Measurements from ENCODE around the gene SETBP1. TPM values are rescaled to one million over a fixed set of nuclear protein-coding genes. Genes with fewer than 3 reads are reported as not detected.
A peak's percentile ranks its signal among the peaks of the same experiment; 100 is the strongest.

The SETBP1 gene
- total RNA-seq, 1 donor from 2014 or later, result 15.5 TPM

GRCh38 chr18:44724105-44724778 lies 43.6 kb downstream of the SETBP1 start:
- intact Hi-C loops (cut with DNase I), result loop anchor here (5.0 kb wide), 1 partner anchor 42 kb away; the partner anchor contains the start of gene SETBP1

GRCh38 chr18:44725300-44726058 lies 44.8 kb downstream of the SETBP1 start:
- DNase-seq (ENCODE audit: low spot score), result peak; percentile 80
- intact Hi-C loops (cut with DNase I), result no loop called here

More at GRCh38 chr18:44724105-44724778, 43.6 kb downstream of the SETBP1 start:
- DNase-seq (ENCODE audit: low spot score), result no peak

DNA sequence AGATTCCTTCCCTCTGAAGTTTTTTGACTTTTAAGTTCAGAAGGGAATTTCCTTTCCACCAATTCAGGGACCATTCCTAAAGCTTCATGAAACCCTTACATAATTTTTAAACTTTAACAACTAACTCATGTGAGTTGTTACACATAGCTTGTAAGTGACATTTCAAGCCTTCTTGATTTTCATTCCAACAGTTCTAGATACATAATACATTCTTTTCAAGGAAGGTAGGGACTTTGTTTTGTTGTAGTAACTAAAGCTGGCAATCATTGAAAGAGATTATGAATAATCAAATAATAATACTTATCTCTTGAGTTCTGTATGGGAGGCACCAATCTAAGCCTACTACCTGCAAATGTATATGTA lies 45.4 kb downstream of the SETBP1 start:
- intact Hi-C loops (cut with DNase I), result no loop called here
- no peak for DNase-seq (ENCODE audit: low spot score)

DNA sequence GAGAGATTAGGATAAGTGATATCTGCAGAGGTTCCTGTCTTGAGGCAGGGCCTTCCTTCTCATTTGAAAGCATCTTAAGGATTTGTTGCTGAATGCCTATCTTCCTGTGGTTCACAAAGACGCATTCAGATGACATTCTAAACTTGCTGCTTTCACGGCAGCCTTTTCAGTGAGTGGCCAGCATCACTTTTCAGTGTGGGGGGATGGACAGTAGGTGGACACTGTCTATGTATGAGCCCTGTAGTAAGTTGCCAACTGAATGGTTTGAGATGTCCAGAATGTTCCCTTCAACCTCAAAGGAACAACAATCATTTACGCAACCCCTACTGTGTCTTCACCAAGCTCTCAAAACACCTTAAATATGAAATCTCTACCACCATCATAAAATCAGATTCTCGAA lies 46.6 kb downstream of the SETBP1 start:
- no peak for DNase-seq (ENCODE audit: low spot score)
- intact Hi-C loops (cut with DNase I), result no loop called here

- DNase-seq (ENCODE audit: low spot score), result no peak
- intact Hi-C loops (cut with DNase I), result no loop called here
Observed at GRCh38 chr18:44729631-44730101, 49.0 kb downstream of the SETBP1 start.

GRCh38 chr18:44730803-44731529 lies 50.3 kb downstream of the SETBP1 start:
- no peak for DNase-seq (ENCODE audit: low spot score)
- intact Hi-C loops (cut with DNase I), result no loop called here

- DNase-seq (ENCODE audit: low spot score), result no peak
- intact Hi-C loops (cut with DNase I), result no loop called here
Observed at GRCh38 chr18:44731530-44732237, 51.0 kb downstream of the SETBP1 start.

- intact Hi-C loops (cut with DNase I), result no loop called here
- no peak for DNase-seq (ENCODE audit: low spot score)
Observed at GRCh38 chr18:44732238-44732563, 51.5 kb downstream of the SETBP1 start.

GRCh38 chr18:44732599-44732998 lies 51.9 kb downstream of the SETBP1 start:
- intact Hi-C loops (cut with DNase I), result no loop called here
- DNase-seq (ENCODE audit: low spot score), result no peak

DNA sequence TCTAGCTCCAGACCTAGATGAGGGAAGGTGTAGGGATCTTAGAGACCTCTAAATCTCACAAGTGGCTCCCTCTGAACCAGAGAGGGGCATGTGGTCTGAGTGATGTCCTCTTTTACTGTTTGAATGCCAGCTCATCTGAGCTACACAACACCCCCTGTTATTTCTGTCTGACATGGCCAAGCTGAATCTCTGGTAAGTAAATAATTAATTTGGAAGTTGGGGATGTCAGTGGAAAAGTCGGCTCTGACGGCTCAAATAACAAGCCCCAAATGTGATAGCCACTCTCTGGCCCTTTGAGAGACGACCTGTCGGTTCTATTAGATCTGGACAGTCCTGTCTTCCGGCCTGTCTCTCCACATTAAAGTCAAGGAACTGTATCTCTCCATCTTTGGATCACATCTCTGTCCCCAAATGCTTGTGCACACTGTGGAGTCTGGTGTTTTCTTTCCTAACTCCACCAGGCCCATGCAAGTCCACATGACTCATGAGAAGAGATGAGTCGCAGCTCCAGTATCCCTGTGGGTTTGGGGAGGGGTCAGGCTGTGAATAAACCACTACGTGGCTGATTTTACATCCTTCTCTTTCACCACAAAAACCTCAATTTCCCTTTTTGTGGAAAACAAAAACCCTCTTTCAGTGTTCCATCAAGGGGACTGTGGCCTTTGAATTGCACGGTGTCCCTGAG lies 52.5 kb downstream of the SETBP1 start:
- intact Hi-C loops (cut with DNase I), result no loop called here
- DNase-seq (ENCODE audit: low spot score), result no peak

DNA sequence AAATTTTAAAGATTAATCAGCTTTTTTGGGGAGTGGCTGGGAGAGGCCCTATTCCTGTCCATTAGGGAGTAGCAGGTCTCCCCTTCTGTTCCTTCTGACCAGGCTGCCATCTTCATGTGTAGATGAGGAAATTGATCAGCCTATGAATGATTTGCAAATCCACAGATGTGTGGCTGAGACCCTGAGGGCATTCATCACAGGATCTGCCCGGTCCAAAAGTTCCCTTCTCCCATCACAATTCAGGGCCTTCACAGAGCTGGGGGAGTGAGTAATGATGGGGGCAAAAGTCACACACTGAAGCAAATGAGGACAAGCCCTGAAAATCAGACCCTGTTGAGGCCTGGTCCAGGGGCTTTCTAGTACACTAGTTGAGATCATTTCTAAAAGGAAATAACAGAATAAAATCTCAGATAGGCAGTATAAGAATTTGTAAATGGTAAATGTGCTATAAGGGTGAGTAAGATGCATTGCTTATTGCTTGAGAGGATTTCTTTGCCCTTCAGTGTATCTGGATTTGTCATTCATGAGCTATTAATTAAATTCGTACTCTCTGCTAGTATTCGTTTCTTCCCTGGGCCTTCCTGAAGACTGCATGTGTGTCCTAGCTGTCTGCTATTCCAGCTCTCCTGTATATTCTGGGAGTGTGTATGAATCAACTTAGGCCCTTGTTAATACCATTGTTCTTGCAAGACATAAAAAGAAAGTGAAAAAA lies 53.2 kb downstream of the SETBP1 start:
- no peak for DNase-seq (ENCODE audit: low spot score)
- intact Hi-C loops (cut with DNase I), result no loop called here

- no peak for DNase-seq (ENCODE audit: low spot score)
Observed at GRCh38 chr18:44735096-44735495, 54.4 kb downstream of the SETBP1 start.

GRCh38 chr18:44736664-44737380 lies 56.1 kb downstream of the SETBP1 start:
- no peak for DNase-seq (ENCODE audit: low spot score)
- intact Hi-C loops (cut with DNase I), result no loop called here

More at GRCh38 chr18:44735096-44735495, 54.4 kb downstream of the SETBP1 start:
- intact Hi-C loops (cut with DNase I), result no loop called here

- intact Hi-C loops (cut with DNase I), result no loop called here
- DNase-seq (ENCODE audit: low spot score), result no peak
Observed at GRCh38 chr18:44737623-44738022, 56.9 kb downstream of the SETBP1 start.

- no peak for DNase-seq (ENCODE audit: low spot score)
- intact Hi-C loops (cut with DNase I), result loop anchor here (5.0 kb wide), 2 partner anchors 48 to 52 kb away; no protein-coding TSS in a partner anchor
Observed at GRCh38 chr18:44740000-44740399, 59.3 kb downstream of the SETBP1 start.

DNA sequence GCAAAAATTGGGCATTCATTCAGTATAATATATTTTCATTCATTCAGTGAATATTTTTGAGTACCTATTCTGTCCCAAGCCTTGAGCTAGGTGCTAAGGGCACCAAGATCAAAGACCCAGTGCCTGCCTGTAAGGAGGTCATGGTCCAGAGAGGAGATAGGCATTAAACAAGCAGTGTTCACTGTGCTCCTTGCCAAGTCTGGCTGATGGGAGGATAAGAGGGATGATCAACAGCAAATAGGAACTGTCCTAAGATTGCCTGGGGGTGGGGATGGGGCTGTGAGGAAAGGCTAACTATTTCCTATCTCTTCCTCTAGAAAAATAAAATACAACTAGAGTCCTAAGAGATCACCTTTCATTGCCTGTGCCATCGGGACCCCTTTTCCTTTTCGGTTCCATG lies 60.4 kb downstream of the SETBP1 start:
- intact Hi-C loops (cut with DNase I), result loop anchor here (5.0 kb wide), 2 partner anchors 49 to 51 kb away; no protein-coding TSS in a partner anchor
- no peak for DNase-seq (ENCODE audit: low spot score)

DNA sequence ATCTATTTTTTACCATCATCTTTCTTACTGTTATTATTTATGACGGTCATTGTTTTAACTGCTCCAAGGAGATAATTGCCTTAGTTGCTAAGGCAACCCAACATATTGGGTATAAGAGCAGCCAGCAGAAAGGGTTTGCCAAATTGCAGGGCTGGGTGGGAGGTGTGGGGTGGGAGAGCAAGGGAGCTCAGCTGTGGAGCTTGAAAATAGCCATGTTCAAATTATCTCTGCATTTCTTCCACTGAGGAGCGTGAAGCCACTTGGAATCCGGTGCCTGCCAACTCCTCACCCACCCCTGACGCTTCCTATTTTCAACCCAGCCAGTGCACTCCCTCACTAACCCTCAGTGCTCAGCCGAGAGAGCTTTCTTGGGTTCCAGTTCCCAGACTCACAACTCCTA lies 60.8 kb downstream of the SETBP1 start:
- intact Hi-C loops (cut with DNase I), result loop anchor here (5.0 kb wide), 2 partner anchors 49 to 51 kb away; no protein-coding TSS in a partner anchor
- no peak for DNase-seq (ENCODE audit: low spot score)

GRCh38 chr18:44742126-44742525 lies 61.4 kb downstream of the SETBP1 start:
- intact Hi-C loops (cut with DNase I), result loop anchor here (5.0 kb wide), 2 partner anchors 50 kb away; no protein-coding TSS in a partner anchor

More at GRCh38 chr18:44742126-44742525, 61.4 kb downstream of the SETBP1 start:
- no peak for DNase-seq (ENCODE audit: low spot score)

All from cardiac septum (tissue), 1 donor.